RWPE2 (cell line): ENCODE data around the gene GCNT2.

Source experiments
- ATAC-seq: fragments of 200-7000 bp; cut with Tn5 transposase; 3 replicates; pipeline ENCODE4 v1.9.1; 2021; ENCODE audit warnings: low read depth
- DNase-seq: peaks from one replicate; pipeline ENCODE4 v3.0.0-alpha.2; 2020; ENCODE audit warnings: low spot score
- H3K27ac ChIP-seq: fragments of 450-650 bp; 2 replicates; pipeline ENCODE4 v1.5.1; 2017; ENCODE audit warnings: mild to moderate bottlenecking; ENCODE audit not compliant: poor library complexity, severe bottlenecking
- H3K27me3 ChIP-seq: fragments of 250-450 bp; sonication (Bioruptor Pico); 2 replicates; pipeline ENCODE4 v1.5.1; 2021; ENCODE audit warnings: mild to moderate bottlenecking, moderate library complexity; ENCODE audit not compliant: insufficient read depth, poor library complexity, severe bottlenecking
- H3K36me3 ChIP-seq: fragments of 250-450 bp; sonication (Bioruptor Pico); 2 replicates; pipeline ENCODE4 v1.5.1; 2020; ENCODE audit warnings: low read depth, mild to moderate bottlenecking, moderate library complexity
- H3K4me1 ChIP-seq: fragments of 250-450 bp; sonication (Bioruptor Pico); 2 replicates; pipeline ENCODE4 v1.5.1; 2021; ENCODE audit warnings: mild to moderate bottlenecking, moderate library complexity; ENCODE audit not compliant: insufficient read depth, poor library complexity, severe bottlenecking
- H3K4me3 ChIP-seq: fragments of 250-450 bp; sonication (Bioruptor Pico); 2 replicates; pipeline ENCODE4 v1.5.1; 2021; ENCODE audit warnings: mild to moderate bottlenecking, moderate library complexity; ENCODE audit not compliant: severe bottlenecking
- H3K9me3 ChIP-seq: fragments of 250-450 bp; sonication (Bioruptor Pico); 2 replicates; pipeline ENCODE4 v1.5.1; 2021; ENCODE audit warnings: mild to moderate bottlenecking, moderate library complexity; ENCODE audit not compliant: severe bottlenecking
- TF ChIP-seq, protein P1 (sequence below): fragments of 450-650 bp; IDR thresholded peaks from one replicate; pipeline ENCODE4 v1.5.1; 2017; ENCODE audit warnings: mild to moderate bottlenecking, moderate library complexity; ENCODE audit not compliant: poor library complexity, severe bottlenecking

GCNT2 gene

DNA sequence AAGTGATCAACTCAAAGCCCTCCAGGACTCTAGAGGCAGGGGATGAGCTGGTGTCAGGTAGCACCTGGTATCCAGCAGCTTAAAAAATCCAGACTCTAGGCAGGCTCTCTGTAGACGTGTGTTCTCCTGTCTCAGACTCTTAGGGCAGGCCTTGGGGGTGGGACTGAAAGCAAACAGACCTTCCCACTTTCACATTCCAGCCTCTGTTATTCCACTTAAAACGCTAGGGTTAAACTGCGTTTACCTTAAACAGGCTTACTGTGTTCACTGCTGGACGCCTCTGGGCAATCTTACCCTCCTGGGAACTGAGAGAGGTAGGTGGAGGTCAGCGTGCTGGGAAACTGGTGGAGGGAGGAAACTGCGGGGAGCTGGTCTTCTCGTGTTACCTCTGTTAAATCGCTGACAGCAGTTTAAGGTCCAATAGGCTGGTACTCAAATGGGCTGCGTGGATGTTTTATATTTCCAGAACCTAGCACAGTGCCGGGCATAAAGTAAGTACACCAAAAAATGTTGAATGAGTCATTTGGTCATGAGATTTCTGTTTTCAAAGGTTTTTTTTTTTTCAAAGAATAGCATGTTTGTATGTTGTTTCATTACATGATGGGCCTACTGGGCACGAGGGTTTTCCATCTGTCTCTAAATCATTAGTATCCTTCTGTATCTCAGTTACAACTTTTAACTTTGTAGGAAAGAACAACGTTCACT lies at the start of gene GCNT2:
GCNT2 (plus strand) TSS at position 248 of the 705 bp plus-strand sequence. CDS start 7,561 bp downstream, outside the sequence.
- Histone ChIP-seq H3K9me3 (no peaks in the 10 kb centered on the region), H3K4me1 (peaks cover 17% of the 10 kb centered on the region), H3K36me3 (no peaks in the 10 kb centered on the region), H3K27ac (peak within 1 kb of the TSS; percentile 17), H3K4me3 (no peak within 1 kb of the TSS), H3K27me3 (no peaks in the 10 kb centered on the region)
- DNase-seq = no peak
- ATAC-seq = peak; percentile 80
- TF ChIP-seq, protein P1, sequence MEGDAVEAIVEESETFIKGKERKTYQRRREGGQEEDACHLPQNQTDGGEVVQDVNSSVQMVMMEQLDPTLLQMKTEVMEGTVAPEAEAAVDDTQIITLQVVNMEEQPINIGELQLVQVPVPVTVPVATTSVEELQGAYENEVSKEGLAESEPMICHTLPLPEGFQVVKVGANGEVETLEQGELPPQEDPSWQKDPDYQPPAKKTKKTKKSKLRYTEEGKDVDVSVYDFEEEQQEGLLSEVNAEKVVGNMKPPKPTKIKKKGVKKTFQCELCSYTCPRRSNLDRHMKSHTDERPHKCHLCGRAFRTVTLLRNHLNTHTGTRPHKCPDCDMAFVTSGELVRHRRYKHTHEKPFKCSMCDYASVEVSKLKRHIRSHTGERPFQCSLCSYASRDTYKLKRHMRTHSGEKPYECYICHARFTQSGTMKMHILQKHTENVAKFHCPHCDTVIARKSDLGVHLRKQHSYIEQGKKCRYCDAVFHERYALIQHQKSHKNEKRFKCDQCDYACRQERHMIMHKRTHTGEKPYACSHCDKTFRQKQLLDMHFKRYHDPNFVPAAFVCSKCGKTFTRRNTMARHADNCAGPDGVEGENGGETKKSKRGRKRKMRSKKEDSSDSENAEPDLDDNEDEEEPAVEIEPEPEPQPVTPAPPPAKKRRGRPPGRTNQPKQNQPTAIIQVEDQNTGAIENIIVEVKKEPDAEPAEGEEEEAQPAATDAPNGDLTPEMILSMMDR = no peak

DNA sequence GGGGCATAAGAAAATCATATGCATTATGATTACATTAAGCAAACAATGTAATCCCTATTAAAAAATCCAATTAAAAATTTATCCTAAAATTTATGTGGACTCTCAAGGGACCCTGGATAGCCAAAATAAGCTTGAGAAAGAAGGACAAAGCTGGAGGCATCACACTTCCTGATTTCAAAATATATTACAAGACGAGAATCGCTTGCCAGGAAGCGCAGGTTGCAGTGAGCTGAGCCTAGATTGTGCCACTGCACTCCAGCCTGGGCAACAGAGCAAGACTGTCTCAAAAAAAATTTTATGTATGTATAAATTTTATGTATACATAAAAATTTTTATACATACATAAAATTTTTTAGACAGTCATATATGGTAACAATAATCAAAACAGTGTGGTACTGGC lies 48.5 kb upstream of the GCNT2 start:
- H3K36me3 ChIP-seq = no peaks in the 10 kb centered on the region

DNA sequence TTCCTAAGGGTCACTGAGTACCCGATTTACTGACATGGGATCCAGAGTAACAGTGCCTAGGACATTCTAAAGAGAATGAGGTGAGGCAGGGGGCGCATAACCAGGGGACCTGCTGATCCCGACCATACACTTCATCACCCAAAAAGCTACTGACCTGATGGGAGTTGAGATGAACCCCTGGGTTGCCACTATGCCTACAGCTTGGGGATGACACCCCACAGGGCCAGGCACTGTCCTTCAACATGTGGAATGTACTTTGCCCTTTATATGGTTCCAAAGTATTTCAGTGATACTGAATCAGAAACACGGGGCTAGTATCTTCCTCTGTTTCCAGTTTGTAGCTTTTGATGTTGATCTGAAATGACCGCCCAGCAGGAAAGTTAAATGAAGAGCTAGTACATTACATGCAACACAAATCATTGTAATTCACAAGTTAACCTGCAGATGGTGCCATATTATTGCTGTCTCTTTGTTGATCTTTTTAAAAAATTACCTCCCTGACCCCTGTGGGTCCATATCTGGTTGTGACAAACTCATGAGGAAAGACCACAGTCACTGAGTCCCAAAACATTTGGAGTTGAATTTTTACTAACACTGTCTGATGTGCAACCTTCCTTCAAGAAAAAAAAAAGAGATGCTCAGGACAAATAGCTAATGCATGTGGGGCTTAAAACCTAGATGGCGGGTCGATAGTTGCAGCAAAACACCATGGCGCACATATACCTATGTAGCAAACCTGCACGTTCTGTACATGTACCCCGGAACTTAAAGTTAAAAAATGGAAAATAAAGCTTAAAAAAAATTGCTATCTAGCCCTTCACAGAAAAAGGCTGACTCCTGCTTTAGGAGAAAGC lies 42.7 kb upstream of the GCNT2 start:
- no peak for DNase-seq
- TF ChIP-seq, protein P1 = peak; percentile 79
- ATAC-seq = peak; percentile 29; the same call in 1 of the 3 replicates
- peaks cover 3% of the 10 kb centered on the region for H3K4me1 ChIP-seq
- no peaks in the 10 kb centered on the region for H3K27me3 ChIP-seq
- H3K36me3 ChIP-seq = no peaks in the 10 kb centered on the region
- no peak overlapping the region for H3K27ac ChIP-seq
- no peak overlapping the region for H3K4me3 ChIP-seq
- H3K9me3 ChIP-seq = no peaks in the 10 kb centered on the region

More for the DNA sequence above, 48.5 kb upstream of the GCNT2 start:
- no peak overlapping the region for H3K4me3 ChIP-seq
- H3K9me3 ChIP-seq = no peaks in the 10 kb centered on the region
- no peak overlapping the region for H3K27ac ChIP-seq
- no peaks in the 10 kb centered on the region for H3K4me1 ChIP-seq
- ATAC-seq = no peak
- H3K27me3 ChIP-seq = no peaks in the 10 kb centered on the region
- TF ChIP-seq, protein P1 = no peak
- DNase-seq = no peak

DNA sequence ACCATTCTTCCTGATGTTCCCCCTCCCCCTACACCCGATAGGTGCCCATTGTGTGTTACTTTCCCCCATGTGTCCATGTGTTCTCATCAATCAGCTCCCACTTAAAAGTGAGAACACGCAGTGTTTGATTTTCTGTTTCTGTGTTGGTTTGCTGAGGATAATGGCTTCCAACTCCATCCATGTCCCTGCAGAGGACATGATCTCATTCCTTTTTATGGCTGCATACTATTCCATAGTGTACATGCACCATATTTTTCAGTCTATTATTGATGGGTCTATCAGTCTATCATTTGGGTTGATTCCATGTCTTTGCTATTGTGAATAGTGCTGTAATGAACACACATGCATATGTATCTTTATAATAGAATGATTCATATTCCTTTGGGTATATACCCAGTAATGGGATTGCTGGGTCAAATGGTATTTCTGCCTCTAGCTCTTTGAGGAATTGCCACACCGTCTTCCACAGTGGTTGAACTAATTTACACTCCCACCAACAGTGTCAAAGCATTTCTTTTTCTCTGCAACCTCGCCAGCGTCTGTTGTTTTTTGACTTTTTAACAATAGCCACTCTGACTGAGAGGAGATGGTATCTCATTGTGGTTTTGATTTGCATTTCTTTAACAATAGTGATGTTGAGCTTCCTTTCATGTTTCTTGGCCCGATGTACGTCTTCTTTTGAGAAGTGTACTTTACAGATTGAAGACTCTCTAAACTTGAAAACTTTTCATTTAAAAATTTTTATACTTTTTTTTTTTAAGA lies 41.0 kb upstream of the GCNT2 start:
- H3K4me1 ChIP-seq = peaks cover 3% of the 10 kb centered on the region
- H3K27ac ChIP-seq = no peak overlapping the region

More for the DNA sequence above, 41.0 kb upstream of the GCNT2 start:
- DNase-seq = no peak
- H3K27me3 ChIP-seq = no peaks in the 10 kb centered on the region
- no peaks in the 10 kb centered on the region for H3K36me3 ChIP-seq
- H3K9me3 ChIP-seq = no peaks in the 10 kb centered on the region
- no peak overlapping the region for H3K4me3 ChIP-seq
- TF ChIP-seq, protein P1 = no peak
- no peak for ATAC-seq
